SHP77 treated with DMSO at 0.1 percent for 48 hours (cell line): ENCODE measurements around the gene BRDT.

Experiments used
- DNase-seq: peaks from one replicate; lab custom pipeline; 2025; lab: John Stamatoyannopoulos, UW

The BRDT gene

GRCh38 chr1:91949356-91949699 is at the start of gene BRDT:
BRDT (plus strand) TSS chr1:91949401; CDS start chr1:91962755, 13,354 bp downstream.
- DNase-seq = no peak

GRCh38 chr1:91900562-91900961 is 48.6 kb upstream of the BRDT start:
- DNase-seq = no peak

GRCh38 chr1:91901231-91901630 is 48.0 kb upstream of the BRDT start:
- no peak for DNase-seq

- no peak for DNase-seq
Observed at GRCh38 chr1:91912266-91912665, 36.9 kb upstream of the BRDT start.

GRCh38 chr1:91913018-91913417 is 36.2 kb upstream of the BRDT start:
- DNase-seq = no peak

GRCh38 chr1:91916046-91916445 is 33.2 kb upstream of the BRDT start:
- DNase-seq = no peak

GRCh38 chr1:91916811-91917460 is 32.3 kb upstream of the BRDT start:
- DNase-seq = no peak

GRCh38 chr1:91919962-91920361 is 29.2 kb upstream of the BRDT start:
- DNase-seq = no peak

GRCh38 chr1:91924146-91924545 is 25.1 kb upstream of the BRDT start:
- no peak for DNase-seq

- DNase-seq = no peak
Observed at GRCh38 chr1:91925644-91926435, 23.4 kb upstream of the BRDT start.

GRCh38 chr1:91928026-91928425 is 21.2 kb upstream of the BRDT start:
- DNase-seq = no peak

GRCh38 chr1:91929250-91929649 is 20.0 kb upstream of the BRDT start:
- DNase-seq = no peak

GRCh38 chr1:91937613-91938012 is 11.6 kb upstream of the BRDT start:
- no peak for DNase-seq

- no peak for DNase-seq
Observed at GRCh38 chr1:91940496-91940895, 8.7 kb upstream of the BRDT start.

- no peak for DNase-seq
Observed at GRCh38 chr1:91944087-91944486, 5.1 kb upstream of the BRDT start.

GRCh38 chr1:91948097-91948496 is 1.1 kb upstream of the BRDT start:
- no peak for DNase-seq

GRCh38 chr1:91948501-91949355 is 473 bp upstream of the BRDT start:
- DNase-seq = no peak

GRCh38 chr1:91952187-91952586 is 3.0 kb downstream of the BRDT start:
- no peak for DNase-seq

- DNase-seq = no peak
Observed at GRCh38 chr1:91958926-91959325, 9.7 kb downstream of the BRDT start.

GRCh38 chr1:91968334-91968733 is 19.1 kb downstream of the BRDT start:
- DNase-seq = no peak

GRCh38 chr1:91979383-91979782 is 30.2 kb downstream of the BRDT start:
- no peak for DNase-seq

- DNase-seq = no peak
Observed at GRCh38 chr1:91980663-91981062, 31.5 kb downstream of the BRDT start.
